GM23248 (cell line): ENCODE measurements around the gene PHKA1.

Source experiments
- EZH2 ChIP-seq: fragments of 200-600 bp; sonication (generic); IDR thresholded peaks from 2 replicates; pipeline ENCODE4 v1.6.1; 2018; ENCODE audit warnings: antibody characterized with exemption, mild to moderate bottlenecking; ENCODE audit not compliant: insufficient read depth, poor library complexity, severe bottlenecking
- EZH2phosphoT487 ChIP-seq: fragments of 200-600 bp; sonication (generic); IDR thresholded peaks from 2 replicates; pipeline ENCODE4 v1.6.1; 2018; ENCODE audit warnings: antibody characterized with exemption, moderate library complexity, mild to moderate bottlenecking, low read depth; ENCODE audit not compliant: insufficient read depth

- TF ChIP-seq EZH2 (no peak), EZH2phosphoT487 (no peak)
These were observed 69.2 kb downstream of the PHKA1 start for GRCh38 chrX:72644946-72645345.
